ENCODE results near the gene SERPINB1.

SERPINB1 gene

DNA sequence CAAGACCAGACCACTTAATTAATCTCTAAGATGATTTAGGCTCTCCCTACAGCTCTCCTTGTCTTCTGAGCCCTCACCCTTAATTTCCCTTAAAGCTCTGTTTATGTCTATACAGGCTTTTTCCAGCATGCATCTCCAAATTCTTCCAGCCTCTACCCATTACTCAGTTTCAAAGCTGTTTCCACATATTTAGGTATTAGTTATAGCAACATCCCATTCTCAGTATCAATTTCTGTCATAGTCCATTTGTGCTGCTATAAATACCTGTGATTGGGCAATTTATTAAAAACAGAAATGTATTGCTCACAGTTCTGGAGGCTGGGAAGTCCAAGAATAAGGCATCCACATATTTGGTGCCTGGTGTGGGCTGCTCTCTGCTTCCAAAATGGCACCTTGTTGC lies 2.3 kb upstream of the SERPINB1 start:
- DNase-seq, result no peak

DNA sequence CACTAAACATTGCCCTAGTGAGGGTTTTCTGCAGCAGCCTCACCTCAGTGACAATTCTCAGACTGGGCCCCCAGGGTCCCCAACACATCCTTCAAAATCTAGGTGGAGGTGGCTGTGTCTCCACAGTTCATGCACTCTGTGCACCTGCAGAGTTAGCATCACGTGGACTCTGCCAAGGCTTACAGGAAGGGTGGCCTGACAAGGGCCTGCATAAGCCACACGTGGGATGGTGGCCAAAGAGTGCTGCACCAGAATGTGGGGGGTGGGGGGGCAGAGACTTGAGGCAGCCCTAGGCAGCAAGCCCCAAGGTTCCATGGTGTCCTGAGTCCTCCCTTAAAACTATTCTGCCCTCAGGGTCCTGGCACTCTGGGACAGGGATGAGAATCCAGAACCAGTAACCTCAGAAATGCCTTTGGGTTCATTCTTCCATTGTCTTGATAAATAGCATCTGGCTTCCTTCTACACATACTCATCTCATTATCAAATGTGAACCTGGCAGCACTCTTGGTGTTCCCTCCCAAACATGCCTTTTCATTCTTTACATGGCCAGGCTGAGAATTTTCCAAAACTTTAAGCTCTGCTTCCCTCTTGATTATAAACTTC lies 1.6 kb upstream of the SERPINB1 start:
- DNase-seq, result no peak

DNA sequence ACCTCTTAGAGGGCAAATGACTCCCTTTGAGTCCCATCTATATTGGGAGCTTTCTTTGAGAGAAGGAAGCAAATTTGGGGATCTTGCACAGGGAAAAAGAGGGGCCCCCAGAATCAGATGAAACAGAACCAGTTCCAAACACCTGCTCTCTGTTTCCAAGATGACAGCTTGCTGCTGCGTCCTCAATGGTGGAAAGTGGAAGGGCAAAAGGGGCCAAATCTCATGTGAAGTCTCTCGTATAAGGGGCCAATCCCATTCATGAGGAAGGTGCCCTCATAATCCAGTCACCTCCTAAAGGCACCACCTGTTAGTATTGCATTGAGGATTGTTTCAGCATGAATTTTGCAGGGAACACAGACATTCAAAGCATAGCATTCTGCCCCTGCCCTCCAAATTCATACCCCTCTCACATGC lies 483 bp upstream of the SERPINB1 start:
- DNase-seq, result no peak

DNA sequence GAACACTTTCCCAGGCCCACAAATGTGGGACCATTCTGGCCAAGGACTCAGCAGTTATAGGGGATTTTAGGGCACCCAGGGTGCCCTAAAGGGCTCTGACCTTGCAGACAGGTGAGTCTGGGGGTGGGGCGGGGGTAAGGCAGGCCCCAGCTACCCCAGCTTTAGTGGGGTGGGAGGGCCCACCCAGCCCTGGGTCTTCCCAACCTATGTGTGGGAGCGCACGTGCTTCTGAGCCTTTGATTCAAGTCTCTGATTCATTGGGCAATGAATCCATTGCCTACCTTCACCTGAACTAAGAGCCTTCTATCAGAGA lies 958 bp downstream of the SERPINB1 start:
- DNase-seq, result no peak

- no peak for DNase-seq
These were observed 1.5 kb downstream of the SERPINB1 start for GRCh38 chr6:2839982-2840748.

GRCh38 chr6:2839195-2839981 lies 2.3 kb downstream of the SERPINB1 start:
- DNase-seq, result no peak

DNA sequence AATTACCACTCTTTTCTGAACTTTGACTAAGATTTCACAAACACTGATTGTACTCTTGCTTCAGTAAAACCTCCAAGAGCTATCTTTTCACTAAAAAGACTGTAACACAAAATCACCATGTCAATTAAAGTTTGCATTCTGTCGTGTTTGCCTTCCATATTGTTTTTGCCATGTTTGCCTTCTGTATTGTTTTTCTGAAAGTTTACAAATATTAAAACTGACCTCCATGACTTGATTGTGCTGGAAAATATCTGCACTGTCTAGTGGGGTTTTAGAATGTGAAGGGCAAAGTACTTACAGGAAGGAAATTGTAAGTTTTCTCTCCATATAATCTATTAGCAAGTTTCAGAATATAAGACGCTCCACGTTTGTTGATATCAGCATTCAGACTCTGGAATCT lies 3.4 kb downstream of the SERPINB1 start:
- DNase-seq, result no peak

GRCh38 chr6:2834262-2834661 lies 7.4 kb downstream of the SERPINB1 start:
- no peak for DNase-seq

DNA sequence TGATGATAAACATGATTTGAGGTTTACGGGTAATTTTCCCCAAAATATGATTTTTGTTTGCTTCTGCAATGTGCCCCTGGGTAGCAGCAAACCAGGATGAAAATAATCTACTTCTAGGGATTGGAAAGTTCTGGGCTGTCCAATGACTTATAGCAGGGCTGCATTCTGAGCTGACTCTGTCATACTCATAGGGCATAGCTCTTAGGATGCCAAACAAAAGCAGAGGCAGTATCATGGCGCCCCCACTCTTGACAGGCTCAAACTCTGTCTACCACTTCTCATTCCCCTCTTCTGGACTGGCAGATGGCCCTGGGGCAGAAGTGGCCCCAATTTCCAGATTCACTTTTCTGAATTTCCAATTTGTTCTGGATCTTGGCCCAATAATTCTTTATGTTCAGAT lies 10.3 kb downstream of the SERPINB1 start:
- no peak for DNase-seq

- no peak for DNase-seq
These were observed 11.5 kb downstream of the SERPINB1 start for GRCh38 chr6:2830183-2830582.

- DNase-seq, result no peak
These were observed 12.4 kb downstream of the SERPINB1 start for GRCh38 chr6:2829253-2829652.

DNA sequence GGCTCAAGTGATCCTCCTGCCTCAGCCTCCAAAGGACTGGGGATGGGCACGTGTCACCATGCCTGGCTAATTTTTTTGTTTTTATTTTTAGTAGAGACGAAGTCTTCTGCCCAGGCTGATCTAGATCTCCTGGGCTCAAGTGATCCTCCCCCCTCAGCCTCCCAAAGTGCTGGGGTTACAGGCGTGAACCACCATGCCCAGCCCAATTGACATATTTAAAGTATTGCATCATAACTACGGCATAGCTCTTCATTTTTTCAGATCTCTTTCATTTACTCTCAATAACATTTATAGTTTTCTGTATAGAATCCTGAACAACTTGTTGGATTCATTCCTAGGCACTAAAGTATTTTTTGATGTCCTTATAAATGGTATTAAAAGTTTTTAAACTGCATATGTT lies 13.0 kb downstream of the SERPINB1 start:
- no peak for DNase-seq

DNA sequence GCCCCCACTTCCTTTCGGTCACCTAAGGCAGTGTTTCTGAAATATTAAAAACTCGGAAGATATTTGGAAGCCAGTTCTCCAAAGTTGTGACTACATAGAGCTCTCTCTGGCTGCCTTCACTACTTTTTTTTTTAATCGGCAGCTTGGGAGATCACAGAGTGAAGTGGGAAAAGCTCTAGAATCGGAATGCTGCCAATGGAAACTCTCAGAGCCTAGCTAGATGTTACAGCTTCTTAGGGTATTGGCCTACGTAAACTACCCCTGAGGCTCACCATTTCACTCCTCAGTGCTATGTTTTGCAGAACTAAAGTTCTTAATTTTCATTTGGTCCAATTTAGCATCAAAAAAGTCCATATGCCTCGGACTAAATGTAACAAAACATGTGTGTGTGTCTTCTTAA lies 14.5 kb downstream of the SERPINB1 start:
- DNase-seq, result no peak

- no peak for DNase-seq
These were observed 15.5 kb downstream of the SERPINB1 start for GRCh38 chr6:2826131-2826530.

GRCh38 chr6:2823104-2823850 lies 18.4 kb downstream of the SERPINB1 start:
- no peak for DNase-seq

DNA sequence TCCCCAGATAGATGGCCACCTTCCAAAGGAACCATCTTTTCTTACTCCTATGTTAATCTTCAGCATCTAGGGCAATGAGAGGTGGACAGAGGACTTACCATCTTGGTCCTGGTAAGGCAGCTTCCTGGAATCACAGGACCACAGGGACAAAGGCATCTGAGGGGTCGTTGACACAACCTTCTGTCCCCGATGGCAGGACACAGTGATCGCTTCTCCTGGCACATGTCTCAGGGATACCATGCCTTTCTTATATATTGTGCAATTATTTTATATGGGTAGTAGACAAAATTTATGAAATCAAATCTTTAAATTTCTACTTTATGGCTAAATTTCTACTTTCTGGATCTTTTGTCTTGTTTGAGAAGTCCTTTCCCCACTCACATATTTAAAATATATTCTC lies 20.1 kb downstream of the SERPINB1 start:
- DNase-seq, result no peak

DNA sequence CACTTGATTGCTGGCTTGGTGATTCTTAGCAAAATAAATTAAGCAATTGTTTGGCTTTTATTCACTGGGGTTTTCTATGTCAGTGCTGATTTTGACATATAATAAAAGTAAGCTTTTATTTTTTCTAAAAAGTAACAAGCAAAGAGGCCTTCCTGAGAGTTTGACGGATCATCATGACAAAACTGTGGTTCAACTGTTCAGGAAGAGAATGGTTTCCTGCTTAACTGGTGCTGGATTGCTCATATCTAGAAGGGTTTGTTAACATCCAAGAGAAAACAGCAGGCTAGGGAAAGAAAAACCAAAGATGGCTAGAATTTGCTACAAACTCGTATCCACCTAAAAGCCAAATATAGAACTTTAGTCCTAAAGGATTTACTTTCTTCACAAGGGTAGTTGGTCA lies 21.2 kb downstream of the SERPINB1 start:
- no peak for DNase-seq

DNA sequence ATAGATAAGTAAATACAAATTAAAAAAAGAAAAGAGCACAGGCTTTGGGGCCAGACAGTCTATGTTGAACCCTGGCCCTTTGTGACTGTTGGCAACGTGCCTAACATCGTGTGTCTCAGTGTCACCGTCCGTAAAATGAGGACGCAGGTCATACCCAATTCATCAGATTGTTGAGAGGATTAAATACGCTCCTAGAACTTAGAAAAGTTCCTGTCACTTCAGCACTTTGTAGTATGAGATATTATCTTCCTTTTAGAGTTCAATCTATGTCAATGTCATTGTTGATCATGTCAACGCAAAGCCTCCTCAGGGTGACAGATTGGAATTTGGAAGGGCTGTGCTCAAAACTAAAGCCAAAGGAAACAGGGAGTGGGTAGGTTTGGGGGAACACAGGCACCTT lies 21.7 kb downstream of the SERPINB1 start:
- DNase-seq, result no peak

DNA sequence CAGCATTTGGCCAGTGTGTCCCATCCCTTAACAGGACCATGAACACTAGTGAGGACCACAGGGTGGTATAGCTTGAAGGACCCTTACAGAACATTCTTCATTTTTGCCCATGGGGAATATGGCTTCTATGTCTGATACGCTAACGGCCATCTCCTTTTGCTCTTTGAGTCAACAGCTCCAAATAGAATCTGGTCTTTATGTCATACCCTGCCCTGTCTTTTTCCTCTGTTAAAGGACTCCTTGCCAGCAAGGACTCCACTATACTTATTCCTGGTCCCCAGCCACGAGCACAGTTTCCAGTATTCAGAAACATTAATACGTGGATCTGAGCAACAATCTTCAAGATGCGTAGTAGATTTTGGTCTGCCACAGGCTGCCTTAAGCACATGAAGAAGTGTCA lies 22.5 kb downstream of the SERPINB1 start:
- no peak for DNase-seq

DNA sequence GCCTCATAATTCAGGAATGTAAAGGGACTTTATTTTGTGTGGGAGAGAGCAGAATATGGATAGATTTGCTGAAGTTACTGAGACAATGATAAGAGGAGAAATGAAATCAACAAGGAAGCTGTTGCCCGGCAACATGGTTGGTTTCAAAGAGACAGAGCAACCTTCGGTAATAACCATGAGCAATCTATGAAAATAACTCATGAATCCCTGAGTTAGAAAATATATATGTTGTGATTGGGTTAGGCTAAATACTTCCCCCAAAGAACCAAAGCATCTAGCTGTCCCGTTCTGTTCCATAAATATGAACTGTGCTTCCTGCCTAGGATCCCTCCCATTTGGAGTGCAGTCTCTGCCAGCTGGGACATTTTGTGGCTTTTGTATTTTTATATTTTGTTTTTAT lies 23.1 kb downstream of the SERPINB1 start:
- no peak for DNase-seq

DNA sequence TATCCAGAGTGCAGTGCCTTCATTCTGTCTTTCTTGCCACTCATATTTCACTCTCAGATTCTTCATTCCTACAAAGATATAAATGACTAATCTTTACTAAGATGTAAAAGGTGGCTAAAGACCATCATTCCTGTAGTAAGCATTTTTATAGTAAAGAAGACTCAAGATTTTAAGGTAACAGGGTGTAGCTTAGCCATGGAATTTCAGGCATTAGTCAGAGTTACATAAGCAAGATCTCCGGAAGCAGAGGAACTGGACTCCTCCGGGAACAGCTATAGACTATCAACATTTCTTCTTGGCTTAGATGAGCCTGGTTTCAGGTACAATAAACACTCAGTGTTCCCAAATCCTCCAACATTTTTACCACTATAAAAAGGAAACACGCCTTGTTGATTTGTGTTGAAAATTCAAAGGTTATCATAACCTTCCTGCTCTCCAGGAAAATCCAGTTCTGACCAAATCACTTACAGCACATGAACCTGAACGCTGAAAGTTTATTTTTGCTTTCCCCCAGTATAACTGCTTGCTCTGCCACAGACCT lies 23.7 kb downstream of the SERPINB1 start:
- DNase-seq, result no peak

DNA sequence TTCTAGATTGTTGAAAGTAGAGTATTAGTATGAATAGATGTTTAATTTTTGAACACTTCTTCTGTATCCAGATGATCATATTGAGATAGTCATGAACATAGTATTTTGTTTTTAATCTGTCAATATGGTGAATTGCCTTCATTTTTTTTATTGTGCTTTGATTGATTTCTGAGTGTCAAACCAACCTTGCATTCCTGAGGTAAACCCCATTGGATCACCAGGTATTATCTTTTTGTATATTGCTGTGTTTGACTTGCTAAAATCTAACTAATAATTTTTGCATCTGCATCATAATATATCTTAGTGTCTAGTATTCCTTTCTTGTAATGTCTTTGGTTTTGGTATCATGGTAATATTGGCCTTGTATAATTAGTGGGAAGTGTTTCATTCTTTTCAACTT lies 25.5 kb downstream of the SERPINB1 start:
- DNase-seq, result no peak

DNA sequence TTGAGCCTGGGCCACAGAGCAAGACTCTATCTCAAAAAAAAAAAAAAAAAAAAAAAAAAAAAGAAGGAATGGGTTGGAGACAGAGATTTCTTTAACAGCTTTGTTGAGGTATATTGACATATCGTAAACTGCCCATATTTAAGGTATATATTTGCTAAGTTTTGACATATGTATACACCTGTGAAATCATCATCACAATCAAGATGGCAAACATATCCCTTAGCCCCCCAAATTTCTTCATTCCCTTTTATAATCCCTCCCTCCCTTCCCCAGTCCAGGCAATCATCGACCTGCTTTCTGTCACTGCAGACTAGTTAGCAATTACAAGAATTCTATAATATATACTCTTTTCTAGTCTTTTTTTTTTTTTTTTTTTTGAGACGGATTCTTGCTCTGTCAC lies 29.0 kb downstream of the SERPINB1 start:
- no peak for DNase-seq

All from NCI-H2029 (cell line).